LNCaP clone FGC (cell line): ENCODE measurements around the gene ATP6V1E1.

Experiments used
- DNase-seq: peaks from one replicate; pipeline ENCODE4 v3.0.0-alpha.2; 2011; ENCODE audit warnings: low read depth
- H3K4me3 ChIP-seq: 2 replicates; pipeline ENCODE4 v1.5.1; 2011; ENCODE audit warnings: mild to moderate bottlenecking, low read depth, low read length, control low read depth
- CTCF ChIP-seq: IDR thresholded peaks from 2 replicates; pipeline ENCODE4 v1.5.1; 2012; ENCODE audit warnings: mild to moderate bottlenecking; ENCODE audit not compliant: control insufficient read depth, insufficient read depth; ENCODE audit errors: extremely low read depth

ATP6V1E1 gene

DNA sequence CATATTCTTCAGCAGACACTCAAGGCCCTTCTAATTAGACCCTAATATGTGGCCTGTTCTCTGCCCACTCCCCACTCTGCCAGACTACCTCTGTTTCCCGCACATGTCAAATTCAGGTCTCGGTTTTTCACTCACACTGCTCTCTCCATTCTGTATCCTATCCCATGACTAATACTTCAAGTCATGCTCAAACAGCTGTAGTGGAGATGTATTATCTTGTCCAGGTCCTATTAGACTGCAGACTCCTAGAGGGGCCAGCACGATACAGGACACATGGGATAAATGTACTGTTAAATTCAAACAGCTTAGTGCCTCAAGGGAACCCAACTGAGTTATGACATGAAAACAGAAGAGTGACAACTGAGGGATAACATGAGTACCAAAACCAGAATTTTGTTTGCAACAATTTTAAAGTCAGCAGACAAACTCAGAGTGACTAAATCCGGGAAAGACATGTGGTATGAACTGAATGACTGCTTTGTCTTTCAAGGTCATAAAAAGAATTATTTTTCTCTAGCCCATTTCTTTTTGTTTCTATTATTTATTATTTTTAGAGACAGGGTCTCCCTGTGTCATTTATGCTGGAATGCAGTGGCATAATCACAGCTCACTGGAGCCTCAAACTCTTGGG is 20.5 kb downstream of the ATP6V1E1 start:
- TF ChIP-seq CTCF: no peak
- no peak overlapping the region for H3K4me3 ChIP-seq

GRCh38 chr22:17606496-17606895 is 22.1 kb downstream of the ATP6V1E1 start:
- no peak overlapping the region for H3K4me3 ChIP-seq
- no peak for DNase-seq
- no peak for TF ChIP-seq CTCF

More for the DNA sequence above, 20.5 kb downstream of the ATP6V1E1 start:
- no peak for DNase-seq

- no peak overlapping the region for H3K4me3 ChIP-seq
- TF ChIP-seq CTCF: no peak
- no peak for DNase-seq
Measured at GRCh38 chr22:17603668-17604067, 24.9 kb downstream of the ATP6V1E1 start.

GRCh38 chr22:17601031-17601430 is 27.5 kb downstream of the ATP6V1E1 start:
- DNase-seq: peak; percentile 83
- TF ChIP-seq CTCF: no peak
- no peak overlapping the region for H3K4me3 ChIP-seq

- DNase-seq: no peak
- TF ChIP-seq CTCF: no peak
- H3K4me3 ChIP-seq: no peak overlapping the region
Measured at GRCh38 chr22:17598318-17598717, 30.2 kb downstream of the ATP6V1E1 start.

- DNase-seq: no peak
- H3K4me3 ChIP-seq: no peak overlapping the region
- no peak for TF ChIP-seq CTCF
Measured at GRCh38 chr22:17597217-17597616, 31.3 kb downstream of the ATP6V1E1 start.

DNA sequence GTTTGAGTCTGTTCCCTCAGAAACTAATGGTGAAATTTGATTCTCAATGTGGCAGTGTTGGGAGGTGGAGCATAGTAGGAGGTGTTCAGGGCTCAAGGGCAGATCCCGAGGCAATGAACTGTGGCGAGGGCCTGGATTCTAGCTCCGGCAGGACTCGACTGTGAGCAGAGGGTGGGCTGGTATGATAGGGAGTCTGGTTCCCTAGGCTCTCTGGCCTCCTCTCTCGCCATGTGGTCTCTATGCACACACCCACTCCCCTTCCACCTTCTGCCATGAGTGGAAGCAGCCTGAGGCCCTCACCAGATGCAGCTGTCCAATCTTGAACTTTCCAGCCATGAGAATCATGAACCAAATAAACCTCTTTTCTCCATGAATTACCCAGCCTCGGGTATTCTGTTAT is 32.3 kb downstream of the ATP6V1E1 start:
- DNase-seq: no peak
- no peak overlapping the region for H3K4me3 ChIP-seq
- no peak for TF ChIP-seq CTCF
